ENCODE results near the gene SNAI3. TPM values are rescaled to one million over a fixed set of nuclear protein-coding genes. Genes with fewer than 3 reads are reported as not detected.

The SNAI3 gene
- total RNA-seq, 4 donors from 2014 or later: 0.26 to 0.83 (median 0.59) TPM

DNA sequence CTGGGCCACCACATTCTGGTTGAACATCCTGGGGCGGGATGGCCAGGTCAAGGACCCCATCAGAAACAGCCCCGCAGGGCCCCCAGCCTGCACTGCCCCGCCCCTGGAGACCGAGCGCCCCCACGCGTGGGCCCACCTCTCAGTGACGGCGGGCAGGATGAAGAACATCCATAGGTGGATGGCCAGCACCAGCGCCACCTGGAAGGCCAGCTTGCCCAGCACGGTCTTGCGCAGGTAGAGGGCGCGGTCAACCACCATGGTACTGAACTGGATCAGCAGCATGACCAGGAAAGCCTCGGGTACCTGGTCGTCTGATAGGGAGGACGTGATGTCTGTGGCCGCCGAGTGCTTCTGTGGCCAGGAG lies 33.6 kb upstream of the SNAI3 start:
- intact Hi-C loops (cut with DNase I): no loop called here
- no peak overlapping the region for H3K4me3 ChIP-seq
- no peaks in the 10 kb centered on the region for H3K9me3 ChIP-seq
- peaks cover 0 to 11% (median 8%) of the 10 kb centered on the region in 4 donors for H3K4me1 ChIP-seq
- H3K27ac ChIP-seq (replicated peaks in 1 of 4): peak overlapping the region; percentile 23 to 56 (median 54)
- no peak for DNase-seq (ENCODE audit: extremely low spot score)
- TF ChIP-seq POLR2AphosphoS5 (IDR thresholded peaks at IDR 0.05) (no peak), EP300 (IDR thresholded peaks at IDR 0.05) (no peak), POLR2A (IDR thresholded peaks at IDR 0.05; ENCODE audit: low read depth) (no peak)
- TF ChIP-seq, protein P1, sequence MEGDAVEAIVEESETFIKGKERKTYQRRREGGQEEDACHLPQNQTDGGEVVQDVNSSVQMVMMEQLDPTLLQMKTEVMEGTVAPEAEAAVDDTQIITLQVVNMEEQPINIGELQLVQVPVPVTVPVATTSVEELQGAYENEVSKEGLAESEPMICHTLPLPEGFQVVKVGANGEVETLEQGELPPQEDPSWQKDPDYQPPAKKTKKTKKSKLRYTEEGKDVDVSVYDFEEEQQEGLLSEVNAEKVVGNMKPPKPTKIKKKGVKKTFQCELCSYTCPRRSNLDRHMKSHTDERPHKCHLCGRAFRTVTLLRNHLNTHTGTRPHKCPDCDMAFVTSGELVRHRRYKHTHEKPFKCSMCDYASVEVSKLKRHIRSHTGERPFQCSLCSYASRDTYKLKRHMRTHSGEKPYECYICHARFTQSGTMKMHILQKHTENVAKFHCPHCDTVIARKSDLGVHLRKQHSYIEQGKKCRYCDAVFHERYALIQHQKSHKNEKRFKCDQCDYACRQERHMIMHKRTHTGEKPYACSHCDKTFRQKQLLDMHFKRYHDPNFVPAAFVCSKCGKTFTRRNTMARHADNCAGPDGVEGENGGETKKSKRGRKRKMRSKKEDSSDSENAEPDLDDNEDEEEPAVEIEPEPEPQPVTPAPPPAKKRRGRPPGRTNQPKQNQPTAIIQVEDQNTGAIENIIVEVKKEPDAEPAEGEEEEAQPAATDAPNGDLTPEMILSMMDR (IDR thresholded peaks at IDR 0.05): no peak
- H3K36me3 ChIP-seq: peaks cover 98 to 100% (median 100%) of the 10 kb centered on the region in 4 donors
- no peaks in the 10 kb centered on the region for H3K27me3 ChIP-seq
- 92% methylated on average over 18 of the region's 19 CpGs for WGBS

DNA sequence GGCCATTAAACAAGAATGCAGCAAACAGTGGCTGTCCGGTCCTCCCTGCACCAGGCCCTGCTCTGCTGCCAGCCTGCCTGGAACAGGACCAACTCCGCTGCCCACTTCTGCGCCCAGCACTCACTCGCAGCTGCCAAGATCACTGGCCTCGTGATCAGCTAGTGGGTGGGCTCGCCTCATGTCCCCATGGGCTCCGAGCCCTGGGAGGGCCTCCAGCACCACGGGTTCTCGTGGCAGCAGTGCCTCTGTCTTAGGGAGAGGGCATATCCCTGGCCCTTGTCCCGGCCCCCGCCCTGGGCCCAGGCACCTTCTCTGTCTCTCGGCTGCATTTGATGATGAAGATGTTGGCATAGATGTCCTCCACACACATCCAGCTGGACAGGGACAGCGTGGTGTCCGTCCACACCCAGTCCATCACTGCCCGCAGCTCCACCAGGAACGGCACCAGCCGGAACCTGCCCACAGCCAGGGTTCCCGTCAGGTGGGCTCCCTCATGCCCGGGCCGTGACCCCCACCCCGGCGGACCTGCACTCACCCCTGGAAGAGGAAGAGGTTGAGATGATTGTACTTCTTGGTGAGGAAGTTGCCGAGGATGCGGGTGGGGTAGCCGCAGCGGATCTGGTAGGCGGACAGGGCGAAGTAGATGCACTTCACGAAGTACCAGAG lies 33.1 kb upstream of the SNAI3 start:
- Histone ChIP-seq H3K27ac (replicated peaks in 1 of 4) (peak overlapping the region; percentile 23 to 56 (median 54)), H3K4me3 (no peak overlapping the region), H3K36me3 (peaks cover 97 to 100% (median 100%) of the 10 kb centered on the region in 4 donors), H3K4me1 (peaks cover 0 to 11% (median 8%) of the 10 kb centered on the region in 4 donors), H3K9me3 (no peaks in the 10 kb centered on the region), H3K27me3 (no peaks in the 10 kb centered on the region)
- intact Hi-C loops (cut with DNase I): no loop called here
- DNase-seq (ENCODE audit: extremely low spot score): no peak
- TF ChIP-seq POLR2AphosphoS5 (IDR thresholded peaks at IDR 0.05) (peak; percentile 9 to 54), POLR2A (IDR thresholded peaks at IDR 0.05; ENCODE audit: low read depth) (no peak)
- TF ChIP-seq, protein P1 (IDR thresholded peaks at IDR 0.05): no peak
- 56% methylated on average over 22 of the region's 29 CpGs for WGBS

DNA sequence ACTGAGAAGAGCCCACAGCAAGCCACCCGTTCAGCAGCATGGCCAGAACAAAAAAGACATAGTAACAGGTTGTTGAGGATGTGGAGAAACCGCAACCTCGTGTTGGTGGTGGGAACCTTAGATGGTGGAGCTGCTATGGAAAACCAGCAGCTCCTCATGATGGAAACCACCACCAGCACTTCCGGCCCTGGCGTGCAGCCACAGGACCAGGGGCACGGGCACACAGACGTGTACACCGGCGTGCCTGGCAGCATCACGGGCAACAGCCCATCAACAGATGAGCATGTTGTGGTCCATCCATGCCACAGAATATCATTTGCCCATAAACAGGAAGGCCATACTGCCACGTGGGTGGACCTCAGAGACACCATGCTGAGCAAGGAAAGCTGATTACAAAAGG lies 31.9 kb upstream of the SNAI3 start:
- no peaks in the 10 kb centered on the region for H3K27me3 ChIP-seq
- H3K9me3 ChIP-seq: no peaks in the 10 kb centered on the region
- H3K27ac ChIP-seq (replicated peaks in 1 of 4): no peak overlapping the region
- peaks cover 91 to 100% (median 99%) of the 10 kb centered on the region in 4 donors for H3K36me3 ChIP-seq
- WGBS: 82% methylated on average over 10 of the region's 11 CpGs
- H3K4me3 ChIP-seq: no peak overlapping the region
- DNase-seq (ENCODE audit: extremely low spot score): no peak
- no peak for TF ChIP-seq EP300 (IDR thresholded peaks at IDR 0.05)
- TF ChIP-seq, protein P1 (IDR thresholded peaks at IDR 0.05): no peak
- TF ChIP-seq POLR2AphosphoS5 (IDR thresholded peaks at IDR 0.05): no peak
- intact Hi-C loops (cut with DNase I): no loop called here
- peaks cover 0 to 11% (median 8%) of the 10 kb centered on the region in 4 donors for H3K4me1 ChIP-seq

DNA sequence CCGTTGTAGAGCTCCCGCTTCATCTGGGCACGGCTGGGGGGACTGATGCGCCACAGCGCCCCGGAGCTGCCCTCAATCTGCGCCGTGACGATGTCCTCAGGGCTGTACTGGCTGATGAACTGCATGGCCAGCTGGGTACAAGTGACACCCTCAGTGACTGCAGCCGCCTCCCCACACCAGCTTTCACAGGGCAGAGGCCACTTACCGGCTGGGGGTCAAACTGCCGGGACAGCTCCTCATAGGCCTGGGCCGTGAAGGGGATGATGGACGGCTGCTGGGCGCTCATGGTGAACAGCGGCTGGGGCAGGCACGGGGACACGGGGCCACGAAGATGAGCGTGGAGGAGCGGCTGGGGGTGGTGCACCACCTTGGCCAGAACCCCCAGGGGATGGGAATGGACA lies 30.3 kb upstream of the SNAI3 start:
- no peak for DNase-seq (ENCODE audit: extremely low spot score)
- intact Hi-C loops (cut with DNase I): no loop called here
- Histone ChIP-seq H3K27me3 (no peaks in the 10 kb centered on the region), H3K4me1 (peaks cover 0 to 19% (median 8%) of the 10 kb centered on the region in 4 donors), H3K4me3 (no peak overlapping the region), H3K9me3 (no peaks in the 10 kb centered on the region), H3K27ac (replicated peaks in 1 of 4) (no peak overlapping the region), H3K36me3 (peaks cover 75 to 86% (median 84%) of the 10 kb centered on the region in 4 donors)
- 94% methylated on average over 13 of the region's 21 CpGs for WGBS
- TF ChIP-seq, protein P1 (IDR thresholded peaks at IDR 0.05): no peak

DNA sequence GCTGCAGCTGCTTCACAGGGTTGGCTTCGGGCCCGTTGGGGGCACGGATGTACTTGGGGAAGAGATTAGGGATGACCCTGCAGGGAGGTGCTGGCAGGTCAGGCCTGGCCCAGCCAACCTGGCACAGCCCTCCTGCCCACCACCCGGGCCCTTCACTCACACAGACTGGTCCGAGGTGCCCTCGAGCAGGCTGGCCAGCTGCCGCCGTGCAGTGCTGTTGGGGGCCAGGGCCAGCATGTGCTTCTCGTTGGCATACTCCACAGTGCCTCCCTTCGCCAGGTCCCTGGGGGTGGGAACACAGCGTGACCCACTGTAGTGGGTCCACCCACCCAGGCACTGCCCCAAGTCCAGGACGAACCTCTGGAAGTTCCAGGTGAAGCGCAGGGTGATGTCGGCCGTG lies 29.9 kb upstream of the SNAI3 start:
- no CpG with 5 or more reads among the region's 15 CpGs for WGBS

More for the DNA sequence above, 29.9 kb upstream of the SNAI3 start:
- Histone ChIP-seq H3K36me3 (peaks cover 71 to 82% (median 80%) of the 10 kb centered on the region in 4 donors), H3K27ac (replicated peaks in 1 of 4) (no peak overlapping the region), H3K4me1 (peaks cover 0 to 23% (median 8%) of the 10 kb centered on the region in 4 donors), H3K27me3 (no peaks in the 10 kb centered on the region), H3K4me3 (no peak overlapping the region), H3K9me3 (no peaks in the 10 kb centered on the region)
- intact Hi-C loops (cut with DNase I): no loop called here
- TF ChIP-seq EP300 (IDR thresholded peaks at IDR 0.05): no peak
- TF ChIP-seq, protein P1 (IDR thresholded peaks at IDR 0.05): no peak
- no peak for TF ChIP-seq POLR2AphosphoS5 (IDR thresholded peaks at IDR 0.05)
- no peak for TF ChIP-seq POLR2A (IDR thresholded peaks at IDR 0.05; ENCODE audit: low read depth)
- DNase-seq (ENCODE audit: extremely low spot score): no peak

All from esophagus muscularis mucosa (tissue), 4 donors.